ACC112 (cell line): ENCODE data around the gene HNRNPH2.

ENCODE experiments used
- H2AFZ ChIP-seq: fragments of 200-600 bp; sonication (generic); one replicate; pipeline ENCODE4 v1.6.0; 2017; ENCODE audit warnings: antibody characterized with exemption, low read length; ENCODE audit not compliant: unreplicated experiment
- H3K27ac ChIP-seq: fragments of 200-600 bp; sonication (generic); 2 replicates; pipeline ENCODE4 v1.5.1; 2014; ENCODE audit warnings: low read depth, mild to moderate bottlenecking, antibody characterized with exemption, low read length, moderate library complexity
- H3K27me3 ChIP-seq: fragments of 200-600 bp; sonication (generic); 2 replicates; pipeline ENCODE4 v1.6.1; 2014; ENCODE audit warnings: mild to moderate bottlenecking, antibody characterized with exemption, low read length, moderate library complexity, mixed read lengths; ENCODE audit not compliant: insufficient read depth
- H3K36me3 ChIP-seq: fragments of 200-600 bp; sonication (generic); 2 replicates; pipeline ENCODE4 v1.6.1; 2016; ENCODE audit warnings: mild to moderate bottlenecking, antibody characterized with exemption, low read length, moderate library complexity, mixed read lengths; ENCODE audit not compliant: insufficient read depth
- H3K4me1 ChIP-seq: fragments of 200-600 bp; sonication (generic); one replicate; pipeline ENCODE4 v1.6.1; 2016; ENCODE audit warnings: low read length, mixed read lengths; ENCODE audit not compliant: insufficient read depth, unreplicated experiment, control insufficient read depth
- H3K4me3 ChIP-seq: fragments of 200-600 bp; sonication (generic); 2 replicates; pipeline ENCODE4 v1.5.1; 2014; ENCODE audit warnings: mild to moderate bottlenecking, low read depth, low read length
- H3K79me2 ChIP-seq: fragments of 200-600 bp; sonication (generic); one replicate; pipeline ENCODE4 v1.6.0; 2016; ENCODE audit warnings: low read length; ENCODE audit not compliant: control insufficient read depth, unreplicated experiment, insufficient read depth

HNRNPH2 gene

GRCh38 chrX:101452056-101452455 lies 44.0 kb downstream of the HNRNPH2 start:
- Histone ChIP-seq H3K27me3 (no peaks in the 10 kb centered on the region), H3K4me3 (no peak overlapping the region), H3K4me1 (peaks cover 5% of the 10 kb centered on the region), H2AFZ (no peak overlapping the region), H3K27ac (no peak overlapping the region), H3K79me2 (no peaks in the 10 kb centered on the region), H3K36me3 (no peaks in the 10 kb centered on the region)

- H3K4me3 ChIP-seq, result no peak overlapping the region
- no peaks in the 10 kb centered on the region for H3K27me3 ChIP-seq
- H2AFZ ChIP-seq, result no peak overlapping the region
- H3K36me3 ChIP-seq, result no peaks in the 10 kb centered on the region
- no peak overlapping the region for H3K27ac ChIP-seq
- H3K4me1 ChIP-seq, result no peaks in the 10 kb centered on the region
- H3K79me2 ChIP-seq, result no peaks in the 10 kb centered on the region
Measured at GRCh38 chrX:101460669-101461068, 52.6 kb downstream of the HNRNPH2 start.

- Histone ChIP-seq H2AFZ (no peak overlapping the region), H3K27me3 (no peaks in the 10 kb centered on the region), H3K27ac (no peak overlapping the region), H3K4me1 (no peaks in the 10 kb centered on the region), H3K79me2 (no peaks in the 10 kb centered on the region), H3K36me3 (no peaks in the 10 kb centered on the region), H3K4me3 (no peak overlapping the region)
Measured at GRCh38 chrX:101462892-101463291, 54.9 kb downstream of the HNRNPH2 start.
